ENCODE data around the gene RPL10A.

DNA sequence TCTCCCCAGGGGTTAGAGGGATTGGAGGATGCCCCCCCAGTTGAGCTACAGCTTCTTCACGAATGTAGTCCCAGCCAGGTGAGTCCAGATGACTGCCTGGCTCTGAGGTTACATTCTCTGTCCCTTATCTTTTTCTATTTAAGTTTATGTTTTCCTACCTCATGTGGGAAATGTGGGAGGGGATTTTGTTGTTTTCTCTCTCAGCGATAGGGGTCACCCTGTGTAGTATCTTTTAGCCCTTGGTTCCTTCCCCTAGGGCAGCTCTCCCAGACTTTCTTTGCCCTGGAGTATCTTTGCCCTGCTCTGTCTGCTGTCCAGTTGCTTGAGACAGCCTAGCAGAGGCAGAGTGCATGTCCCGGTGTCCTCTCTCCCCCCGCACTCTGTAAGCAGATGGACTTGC, 10.3 kb upstream of the RPL10A start:
- TF ChIP-seq, protein P1, sequence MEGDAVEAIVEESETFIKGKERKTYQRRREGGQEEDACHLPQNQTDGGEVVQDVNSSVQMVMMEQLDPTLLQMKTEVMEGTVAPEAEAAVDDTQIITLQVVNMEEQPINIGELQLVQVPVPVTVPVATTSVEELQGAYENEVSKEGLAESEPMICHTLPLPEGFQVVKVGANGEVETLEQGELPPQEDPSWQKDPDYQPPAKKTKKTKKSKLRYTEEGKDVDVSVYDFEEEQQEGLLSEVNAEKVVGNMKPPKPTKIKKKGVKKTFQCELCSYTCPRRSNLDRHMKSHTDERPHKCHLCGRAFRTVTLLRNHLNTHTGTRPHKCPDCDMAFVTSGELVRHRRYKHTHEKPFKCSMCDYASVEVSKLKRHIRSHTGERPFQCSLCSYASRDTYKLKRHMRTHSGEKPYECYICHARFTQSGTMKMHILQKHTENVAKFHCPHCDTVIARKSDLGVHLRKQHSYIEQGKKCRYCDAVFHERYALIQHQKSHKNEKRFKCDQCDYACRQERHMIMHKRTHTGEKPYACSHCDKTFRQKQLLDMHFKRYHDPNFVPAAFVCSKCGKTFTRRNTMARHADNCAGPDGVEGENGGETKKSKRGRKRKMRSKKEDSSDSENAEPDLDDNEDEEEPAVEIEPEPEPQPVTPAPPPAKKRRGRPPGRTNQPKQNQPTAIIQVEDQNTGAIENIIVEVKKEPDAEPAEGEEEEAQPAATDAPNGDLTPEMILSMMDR (IDR thresholded peaks at IDR 0.05), result no peak
- TF ChIP-seq NFIC (IDR thresholded peaks at IDR 0.05; ENCODE audit: borderline replicate concordance), result no peak

All from SK-N-SH (cell line).